ENCODE measurements around the gene MUC5B.
"Not testable (repeated sequence)": the region's sequence is repeated elsewhere in the genome, so short reads cannot be mapped to it uniquely, and the experiment has no call there.

The MUC5B gene, protein sequence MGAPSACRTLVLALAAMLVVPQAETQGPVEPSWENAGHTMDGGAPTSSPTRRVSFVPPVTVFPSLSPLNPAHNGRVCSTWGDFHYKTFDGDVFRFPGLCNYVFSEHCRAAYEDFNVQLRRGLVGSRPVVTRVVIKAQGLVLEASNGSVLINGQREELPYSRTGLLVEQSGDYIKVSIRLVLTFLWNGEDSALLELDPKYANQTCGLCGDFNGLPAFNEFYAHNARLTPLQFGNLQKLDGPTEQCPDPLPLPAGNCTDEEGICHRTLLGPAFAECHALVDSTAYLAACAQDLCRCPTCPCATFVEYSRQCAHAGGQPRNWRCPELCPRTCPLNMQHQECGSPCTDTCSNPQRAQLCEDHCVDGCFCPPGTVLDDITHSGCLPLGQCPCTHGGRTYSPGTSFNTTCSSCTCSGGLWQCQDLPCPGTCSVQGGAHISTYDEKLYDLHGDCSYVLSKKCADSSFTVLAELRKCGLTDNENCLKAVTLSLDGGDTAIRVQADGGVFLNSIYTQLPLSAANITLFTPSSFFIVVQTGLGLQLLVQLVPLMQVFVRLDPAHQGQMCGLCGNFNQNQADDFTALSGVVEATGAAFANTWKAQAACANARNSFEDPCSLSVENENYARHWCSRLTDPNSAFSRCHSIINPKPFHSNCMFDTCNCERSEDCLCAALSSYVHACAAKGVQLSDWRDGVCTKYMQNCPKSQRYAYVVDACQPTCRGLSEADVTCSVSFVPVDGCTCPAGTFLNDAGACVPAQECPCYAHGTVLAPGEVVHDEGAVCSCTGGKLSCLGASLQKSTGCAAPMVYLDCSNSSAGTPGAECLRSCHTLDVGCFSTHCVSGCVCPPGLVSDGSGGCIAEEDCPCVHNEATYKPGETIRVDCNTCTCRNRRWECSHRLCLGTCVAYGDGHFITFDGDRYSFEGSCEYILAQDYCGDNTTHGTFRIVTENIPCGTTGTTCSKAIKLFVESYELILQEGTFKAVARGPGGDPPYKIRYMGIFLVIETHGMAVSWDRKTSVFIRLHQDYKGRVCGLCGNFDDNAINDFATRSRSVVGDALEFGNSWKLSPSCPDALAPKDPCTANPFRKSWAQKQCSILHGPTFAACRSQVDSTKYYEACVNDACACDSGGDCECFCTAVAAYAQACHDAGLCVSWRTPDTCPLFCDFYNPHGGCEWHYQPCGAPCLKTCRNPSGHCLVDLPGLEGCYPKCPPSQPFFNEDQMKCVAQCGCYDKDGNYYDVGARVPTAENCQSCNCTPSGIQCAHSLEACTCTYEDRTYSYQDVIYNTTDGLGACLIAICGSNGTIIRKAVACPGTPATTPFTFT (N-terminal part only)

DNA sequence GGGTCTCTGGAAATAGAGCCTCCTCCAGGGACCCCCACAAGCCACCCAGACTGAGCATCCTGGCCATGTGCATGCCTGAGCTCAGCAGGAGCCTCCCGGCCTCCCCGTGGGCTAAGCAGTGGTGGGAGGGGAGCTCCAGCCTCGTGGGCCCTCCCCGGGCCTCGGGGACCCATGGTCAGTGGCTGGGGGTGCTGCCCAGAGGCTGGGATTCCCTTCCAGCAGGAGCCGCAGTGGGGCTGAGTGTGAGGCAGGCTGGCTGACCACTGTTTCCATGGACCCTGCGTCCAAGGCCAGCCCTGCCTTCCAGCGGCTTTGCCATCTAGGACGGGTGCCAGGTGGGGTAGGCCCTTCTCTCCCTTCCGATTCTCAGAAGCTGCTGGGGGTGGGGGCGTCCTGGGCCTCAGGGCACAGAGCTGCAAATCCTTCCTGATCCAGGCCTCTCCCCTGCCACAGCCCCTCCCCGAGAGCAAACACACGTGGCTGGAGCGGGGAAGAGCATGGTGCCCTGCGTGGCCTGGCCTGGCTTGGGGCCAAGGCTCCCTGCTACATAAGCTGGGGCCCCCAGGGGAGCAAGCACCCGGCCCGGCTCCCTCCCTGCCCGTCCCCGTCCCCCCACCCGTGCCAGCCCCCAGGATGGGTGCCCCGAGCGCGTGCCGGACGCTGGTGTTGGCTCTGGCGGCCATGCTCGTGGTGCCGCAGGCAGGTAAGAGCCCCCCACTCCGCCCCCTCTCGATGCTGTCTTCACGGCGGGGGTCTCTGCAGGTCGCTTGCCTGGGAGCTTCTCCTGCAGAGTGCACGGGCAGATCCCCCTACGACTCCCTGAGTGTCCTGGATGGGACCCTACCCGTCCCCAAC, at the start of gene MUC5B:
MUC5B (plus strand) TSS at position 576 of the 855 bp plus-strand sequence; CDS start at position 634, 58 bp downstream.
- DNase-seq, result no peak

DNA sequence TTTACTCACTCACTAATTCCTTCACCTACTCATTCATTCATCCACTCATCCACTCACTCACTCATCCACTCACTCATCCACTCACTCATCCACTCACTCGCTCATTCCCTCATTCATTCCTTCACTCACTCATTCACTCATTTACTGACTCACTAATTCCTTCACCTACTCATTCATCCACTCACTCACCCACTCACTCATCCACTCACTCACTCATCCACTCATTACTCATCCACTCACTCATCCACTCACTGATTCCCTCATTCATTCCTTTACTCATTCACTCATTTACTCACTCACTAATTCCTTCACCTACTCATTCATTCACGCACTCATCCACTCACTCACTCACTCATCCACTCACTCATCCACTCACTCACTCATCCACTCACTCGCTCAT, 49.5 kb upstream of the MUC5B start:
- DNase-seq, result not testable (repeated sequence)

DNA sequence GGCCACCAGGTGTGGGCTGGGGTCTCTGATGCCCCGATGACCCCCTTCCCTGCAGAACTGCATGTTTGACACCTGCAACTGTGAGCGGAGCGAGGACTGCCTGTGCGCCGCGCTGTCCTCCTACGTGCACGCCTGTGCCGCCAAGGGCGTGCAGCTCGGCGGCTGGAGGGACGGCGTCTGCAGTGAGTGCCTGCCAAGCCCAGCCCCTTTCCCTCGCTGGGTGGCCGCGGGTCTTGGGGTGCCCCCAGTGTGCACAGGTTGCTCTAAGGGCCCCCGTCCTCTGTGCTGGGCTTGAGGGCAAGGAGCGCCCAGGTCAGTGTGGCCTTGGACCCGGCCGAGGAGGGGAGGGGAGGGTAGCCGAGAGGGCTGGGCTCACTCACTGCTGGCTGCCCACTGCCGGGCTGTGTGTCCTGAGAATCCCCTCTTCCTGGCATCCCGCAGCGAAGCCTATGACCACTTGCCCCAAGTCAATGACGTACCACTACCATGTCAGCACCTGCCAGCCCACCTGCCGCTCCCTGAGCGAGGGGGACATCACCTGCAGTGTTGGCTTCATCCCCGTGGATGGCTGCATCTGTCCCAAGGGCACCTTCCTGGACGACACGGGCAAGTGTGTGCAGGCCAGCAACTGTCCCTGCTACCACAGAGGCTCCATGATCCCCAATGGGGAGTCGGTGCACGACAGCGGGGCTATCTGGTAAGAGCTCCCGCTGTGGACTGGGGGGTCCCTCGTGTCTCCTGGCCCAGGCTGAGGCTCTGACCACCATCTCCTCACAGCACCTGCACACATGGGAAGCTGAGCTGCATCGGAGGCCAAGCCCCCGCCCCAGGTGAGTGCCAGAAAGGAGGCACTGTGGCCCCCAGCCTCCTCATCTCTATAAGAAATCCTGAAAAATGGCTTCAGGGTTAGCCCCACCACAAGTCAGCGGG, 48.2 kb upstream of the MUC5B start:
- no peak for DNase-seq

DNA sequence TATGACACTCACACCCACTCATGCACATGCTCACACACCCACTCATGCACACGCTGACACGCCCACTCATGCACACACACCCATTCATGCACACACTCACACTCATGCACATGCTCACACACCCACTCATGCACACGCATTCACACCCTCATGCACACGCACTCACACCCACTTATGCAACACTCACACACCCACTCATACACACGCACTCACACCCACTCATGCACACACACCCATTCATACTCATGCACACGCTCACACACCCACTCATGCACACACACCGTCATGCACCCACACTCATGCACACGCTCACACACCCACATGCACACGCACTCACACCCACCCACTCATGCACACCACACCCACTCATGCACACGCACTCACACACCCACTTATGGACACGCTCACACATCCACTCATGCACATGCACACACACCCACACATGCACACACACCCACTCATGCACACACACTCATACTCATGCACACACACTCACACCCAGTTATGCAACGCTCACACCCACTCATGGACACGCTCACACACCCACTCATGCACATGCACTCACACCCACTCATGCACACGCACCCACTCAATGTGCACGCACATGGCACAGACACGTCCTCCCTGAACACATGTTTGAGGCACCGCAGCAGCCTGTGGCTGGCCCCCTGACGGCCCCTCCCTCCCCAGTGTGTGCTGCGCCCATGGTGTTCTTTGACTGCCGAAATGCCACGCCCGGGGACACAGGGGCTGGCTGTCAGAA, 47.2 kb upstream of the MUC5B start:
- no peak for DNase-seq

- DNase-seq, result no peak
These were observed 46.4 kb upstream of the MUC5B start for GRCh38 chr11:1176224-1177019.

GRCh38 chr11:1177020-1177770, 45.7 kb upstream of the MUC5B start:
- no peak for DNase-seq

- DNase-seq, result no peak
These were observed 45.1 kb upstream of the MUC5B start for GRCh38 chr11:1177771-1178090.

- no peak for DNase-seq
These were observed 44.5 kb upstream of the MUC5B start for GRCh38 chr11:1178201-1178885.

DNA sequence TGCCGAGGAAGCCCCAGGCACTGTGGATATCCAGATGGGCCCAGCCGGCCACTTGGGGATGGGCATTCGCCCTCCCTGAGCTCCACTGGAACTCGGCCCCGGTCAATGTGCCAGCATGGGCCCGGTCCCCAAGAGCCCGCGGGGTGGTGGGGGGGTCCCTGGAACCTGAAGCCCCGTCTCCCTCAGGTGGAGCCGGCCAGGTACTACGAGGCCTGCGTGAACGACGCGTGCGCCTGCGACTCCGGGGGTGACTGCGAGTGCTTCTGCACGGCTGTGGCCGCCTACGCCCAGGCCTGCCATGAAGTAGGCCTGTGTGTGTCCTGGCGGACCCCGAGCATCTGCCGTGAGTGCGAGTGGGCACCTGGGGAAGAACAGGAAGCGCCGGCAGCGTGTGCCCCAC, 44.0 kb upstream of the MUC5B start:
- no peak for DNase-seq

DNA sequence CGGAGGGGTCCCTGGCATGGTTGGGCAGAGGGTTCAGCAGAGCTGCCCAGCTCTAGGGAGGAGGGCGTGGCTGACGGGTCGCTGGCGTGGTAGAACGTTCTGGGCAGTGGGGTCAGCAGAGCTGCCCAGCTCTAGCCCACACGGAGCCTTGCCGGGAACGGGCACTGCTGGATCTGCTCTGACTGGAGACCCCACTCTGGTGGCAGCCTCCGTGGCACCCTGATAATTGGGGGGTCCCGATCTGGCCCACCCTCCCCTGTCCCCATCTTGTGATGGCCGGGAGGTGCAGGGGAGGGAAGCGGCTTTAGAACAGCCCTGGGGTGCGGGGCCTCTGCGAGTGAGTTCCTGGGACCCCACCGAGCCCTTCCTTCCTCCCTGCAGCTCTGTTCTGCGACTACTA, 43.2 kb upstream of the MUC5B start:
- DNase-seq, result no peak

DNA sequence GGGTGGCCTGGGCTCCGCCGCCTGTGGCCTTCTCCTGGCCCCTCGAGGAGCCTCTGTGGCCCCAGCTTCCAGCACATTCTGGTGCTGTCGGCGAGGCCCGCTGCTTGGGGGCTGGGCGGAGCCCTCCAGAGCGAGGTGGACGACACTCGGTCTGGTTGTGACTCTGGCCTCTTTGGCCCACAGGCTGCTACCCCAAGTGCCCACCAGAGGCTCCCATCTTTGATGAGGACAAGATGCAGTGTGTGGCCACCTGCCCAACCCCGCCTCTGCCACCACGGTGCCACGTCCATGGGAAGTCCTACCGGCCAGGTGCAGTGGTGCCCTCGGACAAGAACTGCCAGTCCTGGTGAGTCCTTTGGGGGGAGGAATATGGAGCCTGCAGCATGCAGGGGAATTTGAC, 42.7 kb upstream of the MUC5B start:
- DNase-seq, result no peak

- DNase-seq, result no peak
These were observed 41.9 kb upstream of the MUC5B start for GRCh38 chr11:1180947-1181391.

DNA sequence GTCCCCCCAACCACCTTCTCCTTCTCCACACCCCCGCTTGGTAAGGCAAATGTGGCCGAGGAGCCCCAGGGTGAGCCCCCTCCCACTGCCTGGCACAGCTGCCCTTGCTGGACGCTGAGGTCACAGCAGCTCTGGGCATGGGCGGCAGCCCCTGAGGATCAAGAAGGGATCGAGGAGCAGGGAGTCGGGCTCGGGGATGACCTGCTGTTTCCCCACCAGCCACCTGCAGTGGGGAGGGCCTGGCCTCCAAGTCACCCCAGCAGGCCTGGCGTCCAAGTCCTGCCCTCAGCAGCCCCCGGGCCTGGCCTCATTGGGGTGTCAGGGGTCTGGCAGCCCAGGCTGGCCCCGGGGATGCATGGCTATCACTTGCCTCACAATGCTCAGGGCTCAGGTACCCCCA, 41.4 kb upstream of the MUC5B start:
- DNase-seq, result no peak

DNA sequence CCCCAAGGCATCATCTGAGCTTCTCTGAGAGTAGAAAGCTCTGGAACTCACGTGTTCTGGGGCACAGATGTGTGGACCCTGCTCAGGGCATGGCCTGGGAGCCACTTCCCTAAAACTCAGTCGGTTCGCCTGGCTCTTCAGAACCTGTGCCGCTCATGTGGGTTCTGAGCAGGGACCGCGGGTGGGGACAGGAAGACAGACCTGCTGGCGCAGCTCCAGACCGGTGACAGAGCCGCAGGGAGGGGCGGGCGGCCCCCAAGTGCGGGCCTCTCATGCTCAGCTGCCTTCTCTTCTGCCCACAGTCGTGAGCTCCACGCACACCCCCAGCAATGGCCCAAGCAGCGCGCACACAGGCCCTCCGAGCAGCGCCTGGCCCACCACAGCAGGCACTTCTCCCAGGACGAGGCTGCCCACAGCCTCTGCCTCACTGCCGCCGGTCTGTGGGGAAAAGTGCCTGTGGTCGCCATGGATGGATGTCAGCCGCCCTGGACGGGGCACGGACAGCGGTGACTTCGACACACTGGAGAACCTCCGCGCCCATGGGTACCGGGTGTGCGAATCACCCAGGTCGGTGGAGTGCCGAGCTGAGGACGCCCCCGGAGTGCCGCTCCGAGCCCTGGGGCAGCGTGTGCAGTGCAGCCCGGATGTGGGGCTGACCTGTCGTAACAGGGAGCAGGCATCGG, 40.9 kb upstream of the MUC5B start:
- no peak for DNase-seq

DNA sequence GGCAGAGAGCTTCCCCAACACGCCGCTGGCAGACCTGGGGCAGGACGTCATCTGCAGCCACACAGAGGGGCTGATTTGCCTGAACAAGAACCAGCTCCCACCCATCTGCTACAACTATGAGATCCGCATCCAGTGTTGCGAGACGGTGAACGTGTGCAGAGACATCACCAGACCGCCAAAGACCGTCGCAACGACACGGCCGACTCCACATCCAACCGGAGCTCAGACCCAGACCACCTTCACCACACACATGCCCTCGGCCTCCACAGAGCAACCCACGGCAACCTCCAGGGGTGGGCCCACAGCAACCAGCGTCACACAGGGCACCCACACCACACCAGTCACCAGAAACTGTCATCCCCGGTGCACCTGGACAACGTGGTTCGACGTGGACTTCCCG, 38.7 kb upstream of the MUC5B start:
- DNase-seq, result not testable (repeated sequence)

- not testable (repeated sequence) for DNase-seq
These were observed 34.3 kb upstream of the MUC5B start for GRCh38 chr11:1188451-1189130.

GRCh38 chr11:1189816-1190215, 33.0 kb upstream of the MUC5B start:
- not testable (repeated sequence) for DNase-seq

Measured in fibroblast of skin of right biceps (primary cell).